HG03066 (cell line): ENCODE data around the gene GNB1L.

Experiments used
- ATAC-seq: cut with Tn5 transposase; IDR thresholded peaks from one replicate; pipeline ENCODE4 v1.9.1; 2021; ENCODE audit warnings: low read depth; ENCODE audit not compliant: unreplicated experiment

Gene GNB1L, protein sequence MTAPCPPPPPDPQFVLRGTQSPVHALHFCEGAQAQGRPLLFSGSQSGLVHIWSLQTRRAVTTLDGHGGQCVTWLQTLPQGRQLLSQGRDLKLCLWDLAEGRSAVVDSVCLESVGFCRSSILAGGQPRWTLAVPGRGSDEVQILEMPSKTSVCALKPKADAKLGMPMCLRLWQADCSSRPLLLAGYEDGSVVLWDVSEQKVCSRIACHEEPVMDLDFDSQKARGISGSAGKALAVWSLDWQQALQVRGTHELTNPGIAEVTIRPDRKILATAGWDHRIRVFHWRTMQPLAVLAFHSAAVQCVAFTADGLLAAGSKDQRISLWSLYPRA

DNA sequence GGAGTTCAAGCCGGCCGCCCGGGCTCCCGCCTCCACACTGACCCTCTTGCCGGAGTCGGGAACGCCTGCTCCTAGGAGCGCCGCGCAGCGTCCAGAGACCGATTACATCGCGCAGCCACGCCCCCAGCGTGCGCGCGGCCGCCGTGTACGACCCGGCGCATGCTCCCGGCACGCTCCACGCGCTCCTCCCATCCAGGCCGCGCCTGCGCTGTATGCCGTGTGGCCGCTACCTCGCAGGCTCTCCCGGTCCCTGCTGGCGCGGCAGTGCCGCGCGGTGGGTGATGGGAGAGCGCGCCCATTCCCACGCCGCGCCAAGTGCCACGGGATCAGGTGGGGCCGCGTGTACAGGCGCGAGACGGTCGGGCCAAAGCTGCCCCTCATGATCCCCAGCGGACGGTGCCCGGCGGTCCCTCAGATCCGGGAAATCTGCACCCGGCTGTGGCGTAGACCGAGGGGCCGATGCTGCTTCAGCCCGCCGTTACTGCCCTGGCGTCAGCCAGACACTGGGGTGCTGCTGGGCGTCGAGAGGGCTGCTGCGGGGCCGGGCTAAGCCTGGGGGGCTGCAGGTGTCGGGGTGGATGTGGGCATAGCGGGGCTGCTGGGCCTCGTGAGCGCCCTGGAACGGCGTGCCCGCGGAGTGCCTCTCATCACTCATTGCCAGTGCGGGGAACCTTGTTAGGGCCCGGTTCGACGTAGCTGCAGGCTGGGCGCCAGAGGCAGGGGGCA is at the start of gene GNB1L, which contains the start of gene RTL10:
TSS of gene GNB1L (minus strand) at position 97 of the 726 bp plus-strand sequence. CDS start 33,519 bp downstream, outside the sequence.
TSS of gene RTL10 (minus strand) at position 97 of the 726 bp plus-strand sequence. CDS start 2,613 bp downstream, outside the sequence.
- peak; percentile 84 for ATAC-seq

DNA sequence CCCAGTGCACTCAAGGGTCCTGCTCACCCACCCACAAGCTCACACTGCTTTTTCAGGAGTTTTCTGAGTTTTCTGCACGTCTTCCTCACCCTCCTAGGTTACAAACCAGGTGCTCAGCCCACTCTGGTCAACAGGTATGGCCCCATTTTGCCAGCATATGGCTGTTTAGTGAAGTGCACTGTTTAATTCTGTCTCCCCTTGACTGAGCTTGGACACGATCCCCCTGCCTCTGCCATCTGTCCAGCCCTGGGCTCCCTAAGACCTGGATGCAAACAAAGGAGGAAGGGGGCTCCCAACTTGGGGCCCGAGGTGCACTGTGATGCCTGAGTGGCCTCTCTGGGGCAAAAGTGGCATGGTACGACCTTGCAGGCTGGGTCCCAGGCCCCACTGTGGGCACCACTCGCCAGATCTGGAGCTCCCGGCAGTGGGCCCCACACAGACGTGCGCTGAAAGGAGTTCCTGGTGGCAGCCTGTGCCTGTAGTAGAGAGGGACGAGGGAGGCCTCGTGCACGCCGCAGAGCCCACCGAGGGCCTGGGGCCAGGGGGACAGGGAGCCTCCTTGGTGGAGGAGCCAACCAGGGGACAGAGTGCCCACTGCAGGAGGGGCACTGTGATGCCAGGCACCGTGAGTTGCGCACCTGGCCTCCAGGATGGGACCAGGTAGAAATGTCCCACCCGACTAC is 49.6 kb upstream of the GNB1L start:
- ATAC-seq: no peak

DNA sequence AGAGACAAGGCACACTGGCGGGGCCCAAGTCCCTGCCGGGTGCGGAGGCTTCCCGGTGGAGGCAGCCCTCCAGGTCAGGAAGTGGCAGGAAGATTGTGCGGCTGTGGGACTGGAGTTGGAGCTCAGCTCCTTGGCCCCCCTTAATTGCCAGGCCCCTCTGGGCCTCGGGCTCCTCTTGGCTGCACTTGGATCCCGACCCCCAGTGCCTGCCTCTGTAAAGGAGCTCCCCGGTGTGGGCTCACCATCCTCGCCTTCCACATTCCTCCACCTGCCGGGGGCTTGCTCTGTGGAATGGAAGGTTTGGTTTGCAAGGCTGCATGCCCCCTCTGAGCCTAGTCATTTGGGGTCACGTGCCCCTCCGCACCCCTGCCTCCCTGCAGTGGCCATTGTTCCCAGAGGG is 48.8 kb upstream of the GNB1L start:
- no peak for ATAC-seq

DNA sequence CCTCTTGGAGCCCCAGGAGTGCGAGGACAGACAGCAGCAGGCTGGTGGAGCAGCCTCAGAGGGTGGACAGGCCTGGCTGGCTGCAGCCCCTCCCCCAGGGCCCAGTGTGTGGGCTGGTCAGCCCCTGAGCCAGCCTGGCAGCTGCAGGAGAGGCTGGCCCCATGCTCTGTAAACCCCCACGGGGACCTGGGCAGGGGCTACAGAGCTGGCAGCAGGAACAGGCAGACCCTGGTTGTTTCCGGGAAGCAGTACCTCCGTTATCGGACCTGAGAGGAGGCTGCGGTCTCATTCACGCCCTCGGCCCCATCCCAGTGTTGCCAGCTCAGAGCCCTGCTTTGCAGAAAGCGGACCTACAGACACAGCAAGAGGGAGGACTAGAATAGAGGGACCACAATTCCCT is 48.4 kb upstream of the GNB1L start:
- ATAC-seq: no peak

DNA sequence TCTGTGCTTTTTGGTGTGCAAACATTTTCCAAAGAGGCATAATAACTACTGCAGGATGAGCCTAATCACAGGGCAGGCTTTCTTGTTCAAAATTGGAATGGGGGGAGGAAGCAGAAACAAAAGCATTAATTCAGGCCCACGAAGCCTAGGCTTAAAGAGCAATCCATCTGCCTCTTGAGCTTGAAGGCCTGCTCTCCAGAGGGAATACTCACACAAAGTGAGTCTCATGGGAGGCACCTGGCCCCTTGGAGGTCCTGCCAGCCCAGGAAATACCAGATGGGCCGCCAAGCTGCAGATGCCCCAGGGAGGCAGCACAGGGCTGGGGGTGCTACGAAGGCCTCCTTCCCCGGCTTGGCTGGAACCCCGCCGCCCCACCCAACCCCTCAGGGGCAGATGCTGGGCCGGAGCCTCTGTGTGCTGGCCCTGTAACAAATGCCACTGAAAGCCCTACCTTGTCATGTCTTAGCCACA is 47.6 kb upstream of the GNB1L start:
- no peak for ATAC-seq

DNA sequence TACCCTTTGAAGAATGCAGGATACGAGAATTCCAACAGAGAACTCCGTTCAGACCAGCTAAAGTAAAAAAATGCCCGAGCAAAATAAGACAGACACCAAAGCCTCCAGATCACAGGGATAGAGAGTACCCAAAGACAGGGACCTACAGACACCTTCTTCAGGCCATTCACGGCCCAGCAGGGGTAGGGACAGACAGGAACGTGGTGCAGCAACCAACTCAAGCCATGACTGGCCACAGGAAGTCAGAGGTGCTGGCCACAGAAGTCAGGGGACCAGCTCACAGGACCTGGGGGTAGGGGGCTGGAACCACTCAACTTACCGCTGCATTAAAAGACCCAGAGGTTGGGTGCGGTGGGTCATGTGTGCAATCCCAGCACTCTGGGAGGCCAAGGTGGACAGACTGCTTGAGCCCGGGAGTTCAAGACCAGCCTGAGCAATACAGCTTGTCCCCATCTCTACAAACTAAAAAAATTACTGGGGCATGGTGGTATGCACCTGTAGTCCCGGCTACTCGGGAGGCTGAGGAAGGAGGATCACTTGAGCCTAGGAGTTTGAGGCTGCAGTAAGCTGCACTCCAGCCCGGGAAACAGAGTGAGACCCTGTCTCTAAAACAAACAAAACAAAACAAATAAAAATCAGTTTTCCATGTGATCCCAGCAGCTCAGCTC is 47.0 kb upstream of the GNB1L start:
- no peak for ATAC-seq

DNA sequence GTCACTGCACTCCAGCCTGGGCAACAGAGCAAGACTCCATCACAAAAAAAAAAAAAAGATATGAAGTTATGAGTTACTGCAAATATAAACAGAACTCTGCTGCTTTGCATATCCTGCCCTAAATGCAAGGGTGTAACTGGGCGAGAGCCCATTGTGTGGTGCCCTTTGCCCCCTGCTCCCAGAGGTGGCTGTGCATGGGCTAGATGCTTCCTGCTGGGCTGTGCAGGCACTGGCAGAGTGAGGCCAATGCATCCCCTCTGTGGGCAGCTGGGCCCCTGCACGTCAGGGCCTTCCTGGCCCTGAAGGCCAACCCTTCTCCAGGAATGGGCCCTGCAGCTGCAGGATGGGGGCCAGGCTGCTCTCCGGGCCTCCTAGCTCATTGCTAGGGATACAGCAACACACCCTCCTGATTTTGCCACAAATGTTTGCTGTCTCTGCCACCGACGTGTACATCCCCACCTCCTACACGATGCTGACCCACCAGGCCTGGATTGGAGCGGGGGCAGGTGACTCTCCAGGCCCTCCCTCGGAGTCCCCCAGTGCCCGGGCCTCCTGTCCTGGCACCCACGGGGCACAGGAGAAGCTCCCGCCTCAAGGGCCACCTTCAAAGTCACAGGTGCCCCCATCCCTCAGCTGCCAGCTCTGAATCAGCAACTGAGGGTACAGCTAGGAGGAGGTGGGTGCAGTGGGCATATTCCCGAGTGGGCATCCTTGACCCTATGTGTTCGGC is 46.2 kb upstream of the GNB1L start:
- ATAC-seq: no peak

DNA sequence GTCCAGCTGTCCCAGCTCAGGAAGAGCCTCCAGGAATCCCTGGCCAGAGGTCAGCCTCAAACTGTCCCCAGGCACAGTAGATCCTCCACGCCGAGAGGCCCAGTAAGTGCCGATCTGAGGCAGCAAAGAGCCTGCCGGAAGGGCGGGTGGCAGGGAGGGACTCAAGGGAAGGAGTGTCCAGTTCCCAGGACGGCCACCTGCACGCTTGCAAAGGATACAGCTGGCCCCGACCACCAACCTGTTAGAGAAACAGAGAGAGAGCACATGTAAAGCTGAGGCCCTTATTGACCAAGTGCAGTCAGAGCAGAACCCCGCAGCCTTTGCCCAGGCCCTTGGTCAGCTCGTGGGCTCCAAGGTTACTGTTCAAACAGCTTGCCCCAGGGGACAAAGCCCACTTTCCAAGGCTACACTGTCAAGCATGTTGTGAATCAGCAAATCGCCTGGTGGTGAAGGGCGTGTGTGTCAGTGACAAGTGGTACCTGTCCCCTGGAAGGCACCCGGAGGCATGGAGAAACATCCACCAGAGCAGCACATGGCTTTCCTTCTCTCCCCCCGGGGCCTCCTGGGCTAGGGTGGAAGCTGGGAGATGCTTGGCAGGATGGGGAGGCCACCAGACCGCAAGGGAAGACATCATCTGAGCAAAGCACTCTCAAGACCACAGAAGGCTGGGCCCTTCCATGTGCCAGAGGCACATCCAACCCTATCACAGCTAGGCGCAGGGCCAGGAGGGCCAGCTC is 44.3 kb upstream of the GNB1L start:
- no peak for ATAC-seq

DNA sequence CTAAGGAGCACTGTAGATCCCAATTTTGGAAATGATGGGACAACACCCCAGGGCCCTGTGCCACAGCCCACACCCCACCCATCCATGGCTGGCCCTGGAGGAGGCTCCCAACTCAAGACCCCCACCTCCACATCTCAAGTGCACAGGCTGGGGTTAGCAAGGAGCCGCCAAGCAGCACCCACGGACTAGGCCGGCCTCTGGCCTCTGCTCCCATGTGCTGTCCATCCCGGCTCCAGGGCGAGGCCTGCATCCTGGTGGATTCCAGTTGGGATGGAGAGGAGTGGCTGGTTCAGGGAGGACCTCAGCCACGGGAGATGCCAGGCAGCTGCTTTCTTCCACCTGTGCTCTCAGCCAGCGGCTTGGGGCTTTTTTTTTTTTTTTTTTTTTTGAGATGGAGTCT is 43.5 kb upstream of the GNB1L start:
- ATAC-seq: no peak

DNA sequence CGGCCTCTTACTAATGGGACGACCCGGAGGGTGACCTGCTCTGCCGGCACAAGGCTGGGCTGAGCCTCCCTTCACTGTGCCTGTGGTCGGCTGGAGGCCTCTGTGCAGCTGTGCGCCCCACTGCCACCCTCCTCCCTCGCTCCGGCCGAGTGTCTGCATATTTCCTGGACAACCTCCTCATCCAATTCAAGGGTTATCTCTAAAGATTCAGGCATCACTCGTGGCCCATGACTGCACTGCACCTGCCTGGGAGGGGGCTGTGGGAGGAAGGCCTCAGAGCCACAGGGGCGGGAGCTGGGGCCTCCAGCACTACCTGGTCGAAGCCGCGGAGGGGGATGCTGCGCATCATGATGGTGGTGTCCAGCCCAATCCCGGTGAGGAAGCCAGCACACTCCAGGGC is 43.1 kb upstream of the GNB1L start:
- no peak for ATAC-seq

DNA sequence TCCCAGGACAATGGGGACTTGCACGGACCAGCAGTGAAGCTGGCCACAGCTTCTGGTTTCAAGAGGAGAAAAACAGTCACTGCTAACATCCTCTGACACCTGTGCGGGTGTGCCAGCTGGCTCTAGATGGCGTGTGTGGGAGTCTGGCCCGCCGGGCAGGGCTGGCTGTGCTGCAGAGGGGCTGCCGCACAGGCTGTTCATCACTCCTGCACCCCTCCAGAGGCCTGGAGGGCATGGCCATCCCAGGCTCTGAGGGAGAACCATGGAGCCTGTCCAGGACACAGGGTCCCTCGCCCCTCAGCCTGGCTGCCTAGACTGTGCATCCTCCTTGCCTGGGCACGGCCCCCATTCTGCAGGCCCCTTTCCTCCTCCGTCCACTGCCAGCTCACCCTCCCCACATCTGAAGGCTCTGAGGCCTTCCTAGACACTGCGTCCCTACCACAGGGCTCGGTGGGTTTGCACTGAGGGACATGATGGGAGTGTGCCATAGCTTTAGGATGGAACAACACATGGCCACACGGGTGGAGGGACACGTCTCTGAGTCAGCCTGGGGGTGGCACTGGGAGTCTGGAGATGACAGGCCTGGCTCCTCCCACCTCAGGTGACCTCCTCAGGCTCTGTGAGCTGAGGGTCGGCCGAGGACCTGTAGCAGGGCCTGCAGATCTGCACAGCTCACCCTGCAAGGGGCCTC is 42.1 kb upstream of the GNB1L start:
- ATAC-seq: no peak

DNA sequence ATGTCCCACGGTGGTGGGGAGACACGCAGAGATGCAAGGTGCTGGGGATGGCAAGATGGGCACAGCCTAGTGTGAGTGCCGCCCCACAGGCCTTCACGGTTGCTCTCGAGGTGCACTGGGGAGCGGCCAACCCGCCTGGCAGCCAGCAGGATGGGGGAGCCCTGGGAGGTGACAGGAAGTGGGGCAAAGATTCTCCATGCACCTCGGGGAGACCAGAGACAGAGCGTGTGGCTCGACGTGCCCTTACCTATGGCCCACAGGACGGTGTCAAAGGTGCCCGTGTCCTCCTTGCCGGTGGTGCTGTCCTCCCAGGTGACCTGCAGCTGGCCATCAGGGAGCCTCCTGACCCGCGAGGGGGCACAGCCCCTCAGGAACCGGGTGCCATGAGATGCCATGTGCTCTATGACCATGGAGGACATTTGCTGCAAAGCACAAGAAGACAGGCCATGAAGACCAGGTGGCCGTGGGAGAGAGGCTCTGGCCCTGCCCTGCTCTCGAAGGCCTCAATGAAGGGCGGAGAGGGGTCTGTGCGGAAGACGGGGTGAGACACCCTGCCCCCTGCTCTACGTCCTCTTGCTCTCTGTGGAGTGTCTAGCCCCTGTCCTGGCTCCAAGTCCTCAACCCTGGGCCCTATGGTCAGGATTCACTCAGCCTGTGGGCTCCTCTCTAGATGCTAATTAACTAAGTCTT is 40.6 kb upstream of the GNB1L start:
- ATAC-seq: no peak

DNA sequence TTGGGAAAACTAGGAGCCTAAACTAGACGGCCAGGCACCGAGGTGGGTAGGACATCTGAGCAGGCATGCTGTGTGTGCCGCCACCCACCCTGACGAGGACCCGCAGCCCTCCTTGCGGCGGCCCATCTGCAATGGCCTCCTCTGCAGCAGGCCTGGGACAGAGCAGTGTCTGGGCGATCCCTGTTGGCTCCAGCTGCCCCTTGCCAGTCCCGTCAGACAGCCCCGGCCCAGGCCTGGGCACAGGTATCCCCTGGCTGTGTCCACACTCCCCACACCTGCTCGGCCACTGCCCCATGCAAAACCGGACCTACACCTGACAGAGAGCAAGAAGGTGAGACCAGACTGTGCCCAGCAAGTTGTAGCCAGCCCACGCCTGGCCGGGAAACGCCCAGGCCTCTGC is 38.7 kb upstream of the GNB1L start:
- ATAC-seq: no peak

DNA sequence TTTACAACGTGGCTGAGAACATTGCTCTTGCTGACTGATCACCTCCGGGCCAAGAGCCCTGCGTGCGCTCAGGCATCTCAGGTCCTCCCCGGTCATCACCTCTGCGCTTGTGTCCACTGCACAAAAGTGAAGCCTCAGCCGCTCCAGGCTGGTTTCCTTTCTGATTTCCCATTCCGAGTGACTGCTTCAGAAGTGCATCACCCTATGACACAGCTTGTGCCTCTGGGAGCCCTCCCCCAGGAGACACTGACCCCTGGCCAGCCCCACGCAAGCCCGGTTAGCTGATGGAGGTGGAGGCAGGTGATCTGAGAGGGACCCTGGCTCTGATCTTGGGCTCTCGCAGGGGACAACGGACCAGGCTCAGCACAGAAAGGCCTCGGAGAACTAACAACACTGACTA is 38.3 kb upstream of the GNB1L start:
- no peak for ATAC-seq

DNA sequence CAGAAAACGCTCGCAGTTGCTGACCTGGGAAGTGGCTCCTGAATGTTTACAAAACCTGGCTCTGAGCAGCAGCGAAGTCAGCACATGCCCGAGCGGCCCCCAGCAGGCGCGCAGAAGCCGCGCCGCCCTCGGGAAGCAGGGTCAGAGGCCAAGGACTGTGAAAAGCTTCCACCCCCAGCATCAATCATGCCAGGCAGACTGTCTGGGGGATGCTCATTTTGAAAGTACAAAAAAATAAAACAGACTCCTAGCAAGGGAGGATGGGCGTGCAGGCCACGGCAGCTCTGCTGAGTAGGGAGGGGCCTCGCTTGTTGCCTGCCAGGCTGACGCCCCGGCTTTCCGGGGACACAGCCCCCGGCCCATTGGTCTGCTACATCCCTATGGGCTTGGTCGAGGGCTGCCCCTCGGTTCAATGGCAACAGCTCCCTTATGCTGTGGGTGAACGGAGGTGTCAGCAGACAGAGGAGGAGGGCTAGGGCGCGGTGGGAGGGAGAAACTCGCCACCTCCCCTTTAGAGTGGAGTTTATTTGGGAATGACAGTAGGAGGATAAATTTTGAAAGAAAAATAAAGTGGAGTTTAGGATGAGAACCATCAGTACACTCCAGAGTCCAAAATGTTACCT is 37.7 kb upstream of the GNB1L start:
- no peak for ATAC-seq

DNA sequence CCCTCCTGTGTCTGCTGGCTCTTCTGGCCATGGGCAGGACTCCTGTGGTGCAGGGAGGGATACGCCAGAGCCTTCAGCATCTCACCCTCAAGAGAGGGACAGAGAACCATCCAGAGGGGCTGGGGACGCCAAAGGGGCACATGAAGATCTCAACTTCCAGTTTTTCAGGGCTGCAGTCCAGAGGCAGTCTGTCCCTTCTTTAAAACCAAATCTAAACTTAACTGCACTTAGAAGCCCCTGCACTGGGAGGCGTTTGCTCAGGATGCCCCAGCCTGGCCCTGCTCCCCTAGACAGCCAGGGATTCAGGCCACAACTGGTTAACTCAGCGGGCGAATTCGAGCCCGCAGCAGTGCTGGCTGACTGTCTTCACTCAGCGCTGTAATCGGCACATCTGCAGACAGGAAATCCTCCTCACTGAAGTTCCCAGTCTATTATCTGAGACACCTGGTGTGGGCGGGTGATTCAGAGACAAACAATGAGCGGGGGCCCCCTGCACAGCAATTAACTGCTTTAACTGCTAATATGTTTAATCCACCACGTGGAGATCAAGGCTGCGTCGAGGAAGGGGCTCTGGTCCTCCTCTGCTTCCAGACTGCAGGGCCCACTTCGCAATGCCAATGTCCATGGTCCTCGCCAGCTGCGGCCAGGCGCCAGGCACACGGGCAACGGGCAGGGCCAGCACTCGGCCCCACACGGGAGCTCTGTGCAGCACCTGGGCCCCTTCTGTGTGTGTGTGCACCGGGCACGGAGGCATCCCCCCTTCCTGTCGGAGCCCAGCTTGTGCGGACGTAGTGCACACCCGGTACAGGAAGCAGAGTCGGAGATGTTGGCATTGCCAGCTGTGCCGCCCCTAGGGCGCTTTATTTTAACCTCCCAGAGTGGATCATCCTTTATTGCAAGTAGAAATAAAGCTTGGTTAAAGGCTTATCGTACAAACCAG is 36.9 kb upstream of the GNB1L start:
- ATAC-seq: no peak
